ENCODE data around the gene RCOR2.

GRCh38 chr11:63877658-63878241 is 39.2 kb downstream of the RCOR2 start:
- TF ChIP-seq, protein P1, sequence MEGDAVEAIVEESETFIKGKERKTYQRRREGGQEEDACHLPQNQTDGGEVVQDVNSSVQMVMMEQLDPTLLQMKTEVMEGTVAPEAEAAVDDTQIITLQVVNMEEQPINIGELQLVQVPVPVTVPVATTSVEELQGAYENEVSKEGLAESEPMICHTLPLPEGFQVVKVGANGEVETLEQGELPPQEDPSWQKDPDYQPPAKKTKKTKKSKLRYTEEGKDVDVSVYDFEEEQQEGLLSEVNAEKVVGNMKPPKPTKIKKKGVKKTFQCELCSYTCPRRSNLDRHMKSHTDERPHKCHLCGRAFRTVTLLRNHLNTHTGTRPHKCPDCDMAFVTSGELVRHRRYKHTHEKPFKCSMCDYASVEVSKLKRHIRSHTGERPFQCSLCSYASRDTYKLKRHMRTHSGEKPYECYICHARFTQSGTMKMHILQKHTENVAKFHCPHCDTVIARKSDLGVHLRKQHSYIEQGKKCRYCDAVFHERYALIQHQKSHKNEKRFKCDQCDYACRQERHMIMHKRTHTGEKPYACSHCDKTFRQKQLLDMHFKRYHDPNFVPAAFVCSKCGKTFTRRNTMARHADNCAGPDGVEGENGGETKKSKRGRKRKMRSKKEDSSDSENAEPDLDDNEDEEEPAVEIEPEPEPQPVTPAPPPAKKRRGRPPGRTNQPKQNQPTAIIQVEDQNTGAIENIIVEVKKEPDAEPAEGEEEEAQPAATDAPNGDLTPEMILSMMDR (IDR thresholded peaks at IDR 0.05): no peak
- no peak for TF ChIP-seq ZFX (IDR thresholded peaks at IDR 0.05; ENCODE audit: borderline replicate concordance)
